Stimulated activated CD4-positive, alpha-beta T cell treated with anti-CD3 and anti-CD28 coated beads, Interleukin-2, amount 100 ng/mL, for 24 hours (primary cell): ENCODE data around the gene ABCA2.
"Not testable (repeated sequence)": the region's sequence is repeated elsewhere in the genome, so short reads cannot be mapped to it uniquely, and the experiment has no call there.

Experiments used
- DNase-seq, 2 donors: peaks; one replicate each; pipeline ENCODE4 v3.0.0-alpha.2; 2020

Gene ABCA2

DNA sequence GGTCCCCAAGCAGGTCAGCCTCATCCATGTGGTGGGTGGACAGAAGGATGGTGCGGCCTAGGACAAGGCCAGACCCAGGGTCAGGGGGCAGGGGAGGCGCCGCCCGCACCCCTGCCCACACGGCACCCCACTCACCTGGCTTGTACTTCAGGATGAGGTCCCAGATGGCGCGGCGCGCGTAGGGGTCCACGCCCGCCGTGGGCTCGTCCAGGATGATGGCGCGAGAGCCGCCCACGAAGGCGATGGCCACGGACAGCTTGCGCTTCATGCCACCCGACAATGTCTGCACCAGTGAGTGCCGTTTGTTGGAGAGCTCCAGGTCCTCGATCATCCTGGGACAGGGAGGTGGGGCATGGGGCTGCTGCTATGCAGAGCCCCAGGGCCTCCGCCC lies 12.5 kb downstream of the ABCA2 start:
- DNase-seq = no peak

DNA sequence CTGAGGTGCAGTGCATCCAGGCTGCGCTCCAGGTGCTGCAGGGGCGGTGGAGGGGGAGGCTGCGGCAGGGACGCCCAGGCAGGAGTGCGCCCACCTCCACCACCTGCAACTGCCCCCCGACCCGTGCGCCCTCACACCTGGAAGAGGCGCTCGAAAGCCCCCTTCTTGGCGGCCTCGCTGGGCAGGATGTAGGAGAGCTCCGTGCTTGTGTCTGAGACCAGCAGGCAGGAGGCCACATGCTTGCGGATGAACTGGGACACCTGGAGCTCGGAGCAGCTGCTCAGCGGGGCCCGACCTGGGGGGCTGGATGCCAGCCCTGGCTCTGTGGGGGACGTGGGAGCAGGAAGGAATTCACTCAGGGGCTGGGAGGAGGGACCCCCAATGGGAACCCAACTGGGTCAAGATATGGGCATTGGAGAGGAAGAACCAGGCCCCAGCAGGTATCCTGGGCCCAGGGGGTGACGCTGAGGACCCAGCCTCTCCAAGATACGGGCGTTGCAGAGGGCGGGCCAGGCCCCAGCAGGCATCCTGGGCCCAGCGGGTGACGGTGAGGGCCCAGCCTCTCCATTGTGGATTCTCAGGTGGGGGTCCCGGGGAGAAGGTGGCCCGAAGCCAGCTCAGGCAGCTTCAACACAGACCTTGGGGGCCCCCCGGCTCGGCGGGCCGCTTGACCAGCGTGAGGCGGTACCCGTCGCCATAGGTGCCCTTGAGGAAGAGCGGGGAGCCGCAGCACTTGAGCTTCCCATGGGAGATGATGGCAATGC lies 13.1 kb downstream of the ABCA2 start:
- no peak for DNase-seq

DNA sequence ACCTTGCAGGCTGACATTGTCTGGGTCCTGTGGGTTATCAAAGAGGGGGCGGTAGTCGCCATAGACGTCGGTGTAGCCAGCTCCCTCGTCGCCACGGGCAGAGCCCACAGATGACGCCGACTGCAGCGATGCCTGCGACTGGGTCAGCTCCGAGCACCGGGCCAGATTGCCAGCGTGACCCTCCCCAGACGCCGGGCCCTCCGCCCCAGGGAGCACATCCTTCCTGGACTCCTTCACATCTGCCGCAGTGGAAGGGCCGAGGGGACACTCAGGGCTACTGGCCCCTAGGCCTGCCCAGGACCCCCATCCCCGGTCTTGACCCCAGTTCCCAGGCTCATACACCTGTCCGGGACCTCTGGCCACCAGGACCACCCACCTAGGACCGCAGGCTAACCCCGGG lies 13.9 kb downstream of the ABCA2 start:
- no peak for DNase-seq

DNA sequence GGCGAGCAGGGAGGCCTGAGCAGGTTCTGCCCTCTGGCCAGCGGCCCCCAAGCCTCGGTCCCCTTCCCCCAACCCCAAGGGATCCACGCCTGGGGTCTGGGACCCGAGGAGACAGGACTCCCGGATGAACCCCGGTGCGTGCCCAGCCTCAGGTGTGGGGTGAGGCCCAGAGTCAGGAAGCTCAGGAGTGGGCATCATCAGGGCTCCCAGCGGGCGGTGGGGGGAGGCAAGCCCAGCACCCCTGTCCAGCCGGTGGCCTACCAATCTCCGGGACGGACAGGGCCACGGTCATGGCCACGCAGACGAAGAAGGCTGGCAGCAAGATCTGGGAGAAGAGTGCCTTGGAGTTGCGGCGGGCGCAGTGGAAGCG lies 14.5 kb downstream of the ABCA2 start:
- DNase-seq = no peak

DNA sequence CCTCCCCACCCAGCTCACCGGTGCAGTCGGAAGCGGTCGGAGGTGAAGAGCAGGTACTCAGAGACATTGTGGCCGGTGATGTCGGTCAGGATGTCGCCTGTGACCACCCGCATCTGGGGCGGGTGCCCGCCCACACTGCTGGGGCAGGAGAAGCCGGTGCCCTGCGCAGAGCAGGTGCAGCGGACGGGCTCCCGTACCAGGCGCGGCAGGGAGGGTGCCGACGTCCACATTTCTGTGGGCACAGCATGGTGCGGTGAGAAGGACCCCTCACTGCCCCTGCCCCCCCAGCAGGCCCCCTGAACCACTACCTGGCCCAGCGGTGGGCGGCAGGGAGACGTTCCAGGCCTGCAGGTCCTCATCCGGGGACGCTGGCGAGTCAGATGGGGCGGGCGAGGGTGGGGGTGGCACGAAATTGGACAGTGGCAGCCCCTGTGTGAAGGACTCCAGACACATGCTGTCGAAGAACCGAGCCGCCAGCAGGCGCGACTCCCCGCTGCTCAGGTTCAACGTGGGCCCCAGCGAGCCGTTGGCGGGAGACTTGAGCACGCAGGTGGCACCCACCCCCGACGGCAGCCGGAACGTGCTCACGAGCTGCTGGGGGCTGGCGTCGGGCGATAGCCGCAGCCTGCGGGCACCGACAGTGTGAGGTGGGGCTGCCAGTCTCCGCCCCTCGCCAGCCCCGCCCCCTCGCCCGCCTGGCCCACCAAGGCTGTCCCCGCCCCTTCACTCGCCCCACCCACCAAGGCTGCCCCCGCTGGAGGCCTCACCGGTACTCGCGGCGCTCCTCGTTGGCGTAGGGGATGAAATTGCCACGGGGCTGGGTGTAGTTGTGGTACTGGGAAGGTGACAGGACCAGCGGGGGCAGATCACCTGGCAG lies 15.1 kb downstream of the ABCA2 start:
- DNase-seq = no peak

DNA sequence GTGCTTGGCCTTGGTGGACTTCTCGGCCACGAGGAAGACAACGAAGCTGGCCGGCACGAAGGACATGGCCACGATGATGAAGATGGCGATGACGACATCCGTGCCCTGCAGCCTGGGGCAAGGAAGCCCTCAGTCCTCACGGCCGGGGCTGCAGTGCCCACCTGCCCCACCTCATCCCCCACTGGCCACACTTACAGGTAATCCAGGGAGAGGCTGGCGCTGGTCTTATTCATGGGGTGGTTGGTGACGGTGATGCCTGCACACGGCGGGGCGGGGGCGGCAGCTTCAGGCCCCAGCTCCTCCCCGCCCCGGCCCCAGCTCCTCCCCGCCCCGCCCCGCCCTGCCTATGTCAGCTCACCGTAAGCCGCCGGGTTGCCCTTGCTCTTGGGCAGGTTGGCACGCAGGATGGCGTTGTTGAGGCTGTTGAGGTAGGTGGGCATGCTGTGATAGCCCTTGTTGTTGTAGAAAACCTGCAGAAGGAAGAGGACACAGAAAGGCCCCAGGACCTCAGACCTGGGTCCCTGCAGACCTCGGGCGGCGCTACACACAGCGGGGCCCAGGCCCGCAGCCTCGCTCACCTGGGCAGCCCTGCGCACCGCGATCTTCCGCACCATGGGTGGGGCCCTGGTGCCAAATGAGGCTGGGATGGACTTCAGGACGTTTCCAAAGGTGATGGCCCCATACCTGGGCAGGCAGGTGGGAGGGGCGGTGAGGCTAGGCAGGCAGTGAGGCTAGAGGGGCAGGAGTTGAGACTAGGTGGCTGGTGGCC lies 15.9 kb downstream of the ABCA2 start:
- no peak for DNase-seq

DNA sequence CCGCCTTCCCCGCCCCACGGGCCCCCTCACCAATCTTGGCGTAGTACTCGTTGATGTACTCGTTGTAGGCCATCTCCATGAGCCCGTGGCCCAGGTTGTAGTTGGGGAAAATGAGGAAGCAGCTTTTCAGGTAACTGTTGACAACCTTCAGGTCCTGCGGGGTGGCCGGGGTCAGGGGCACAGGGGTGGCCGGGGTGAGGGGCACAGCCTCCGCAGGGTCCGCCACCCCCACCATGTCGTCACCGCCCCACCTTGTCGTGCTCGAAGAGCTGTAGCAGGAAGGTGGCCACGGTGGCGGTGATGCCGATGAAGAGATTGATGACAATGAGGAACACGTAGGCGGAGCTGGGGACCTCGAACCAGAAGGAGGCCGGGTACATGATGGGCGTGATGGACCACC lies 16.9 kb downstream of the ABCA2 start:
- DNase-seq = no peak

DNA sequence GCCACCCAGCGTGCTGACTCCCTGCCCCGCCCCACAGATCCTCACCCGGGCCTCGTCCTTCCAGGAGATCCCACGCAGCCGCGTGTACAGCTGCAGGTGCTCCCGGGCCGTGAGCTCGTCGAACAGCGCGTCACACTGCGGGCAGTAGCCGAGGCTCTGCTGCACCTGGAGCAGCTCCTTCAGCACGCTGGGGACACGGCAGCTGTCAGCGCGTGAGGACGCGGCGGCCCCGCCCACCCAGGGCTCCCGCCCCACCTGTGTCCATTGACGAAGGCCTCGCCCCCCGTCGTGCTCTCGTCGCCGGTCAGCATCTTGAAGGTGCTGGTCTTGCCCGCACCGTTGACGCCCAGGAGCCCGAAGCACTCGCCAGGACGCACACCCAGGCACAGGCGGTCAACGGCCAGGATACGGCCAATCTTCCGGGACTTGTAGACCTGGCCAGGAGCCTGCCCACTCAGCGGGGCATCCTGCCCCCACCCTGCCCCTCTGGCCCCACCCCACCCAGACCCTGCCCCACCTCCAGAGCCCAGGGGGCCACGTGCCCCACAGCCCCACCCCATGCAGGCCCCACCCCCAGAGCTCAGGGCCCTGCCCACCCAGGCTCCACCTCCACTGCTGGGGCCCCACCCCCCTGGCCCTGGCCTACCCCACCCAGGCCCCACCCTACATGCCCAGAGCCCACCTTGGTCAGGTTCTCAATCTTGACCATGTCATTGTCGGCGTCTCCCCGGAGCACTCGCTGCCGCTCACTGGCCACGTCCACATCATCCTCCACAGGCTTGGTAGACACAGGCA lies 17.9 kb downstream of the ABCA2 start:
- no peak for DNase-seq

DNA sequence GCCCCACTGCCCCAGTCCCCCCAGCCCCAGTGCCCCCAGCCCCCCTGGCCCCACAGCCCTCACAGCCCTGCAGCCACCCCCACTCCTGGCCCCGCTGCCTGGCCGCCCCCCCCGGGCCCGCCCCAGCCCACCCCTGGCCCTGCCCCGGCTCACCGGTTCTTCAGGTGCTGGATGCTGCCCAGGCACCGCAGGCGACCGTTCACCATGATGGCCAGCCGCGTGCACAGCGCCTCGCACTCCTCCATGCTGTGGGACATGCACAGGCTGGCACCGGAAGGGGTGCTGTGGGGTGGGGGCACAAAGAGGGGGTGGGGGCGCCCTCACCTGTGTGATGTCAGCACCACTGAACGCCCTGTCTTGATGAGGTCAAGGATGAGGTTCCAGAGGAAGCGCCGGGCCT lies 18.8 kb downstream of the ABCA2 start:
- DNase-seq = no peak

DNA sequence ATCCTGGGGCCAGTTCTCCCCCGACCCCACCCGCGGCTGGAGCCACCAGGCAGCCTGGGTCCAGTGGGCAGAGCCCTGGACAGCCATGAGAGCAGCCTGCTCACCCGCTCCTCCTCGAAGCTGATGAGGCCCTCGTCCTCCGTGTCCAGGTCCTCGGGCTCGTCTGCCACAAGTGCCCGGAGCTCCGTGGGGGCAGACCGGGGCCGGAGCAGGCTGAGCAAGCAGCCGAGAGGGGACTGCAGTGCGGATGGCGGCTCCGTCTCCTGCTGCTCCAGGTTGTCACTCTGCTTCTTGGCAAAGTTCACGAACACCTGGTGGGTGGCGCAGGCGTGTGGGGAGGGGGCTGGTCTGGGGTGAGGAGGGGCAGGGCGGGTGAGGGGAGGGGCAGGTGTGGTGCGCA lies 19.7 kb downstream of the ABCA2 start:
- DNase-seq = no peak

DNA sequence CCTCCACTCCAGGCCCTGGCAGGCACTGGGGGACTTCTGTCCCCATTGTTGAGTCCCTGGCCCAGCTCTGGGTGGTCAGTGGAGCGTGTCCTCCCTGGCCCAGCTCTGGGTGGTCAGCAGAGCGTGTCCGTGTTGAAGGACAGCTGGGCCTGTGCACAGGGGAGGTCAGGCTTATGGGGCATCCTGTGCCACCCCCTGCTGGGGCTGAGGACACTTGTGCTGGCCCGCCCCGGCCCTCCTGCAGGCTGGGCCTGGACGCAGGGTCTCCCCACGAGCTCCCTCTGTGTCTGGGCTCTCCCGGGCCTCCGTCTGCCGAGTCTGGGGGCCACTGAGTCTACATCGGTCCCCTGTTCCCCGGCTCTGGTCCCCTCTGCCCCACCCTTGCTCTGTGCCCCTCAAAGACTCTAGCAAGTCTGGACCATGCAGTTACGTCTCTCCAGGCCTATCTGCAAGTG lies 20.2 kb downstream of the ABCA2 start:
- DNase-seq = no peak

DNA sequence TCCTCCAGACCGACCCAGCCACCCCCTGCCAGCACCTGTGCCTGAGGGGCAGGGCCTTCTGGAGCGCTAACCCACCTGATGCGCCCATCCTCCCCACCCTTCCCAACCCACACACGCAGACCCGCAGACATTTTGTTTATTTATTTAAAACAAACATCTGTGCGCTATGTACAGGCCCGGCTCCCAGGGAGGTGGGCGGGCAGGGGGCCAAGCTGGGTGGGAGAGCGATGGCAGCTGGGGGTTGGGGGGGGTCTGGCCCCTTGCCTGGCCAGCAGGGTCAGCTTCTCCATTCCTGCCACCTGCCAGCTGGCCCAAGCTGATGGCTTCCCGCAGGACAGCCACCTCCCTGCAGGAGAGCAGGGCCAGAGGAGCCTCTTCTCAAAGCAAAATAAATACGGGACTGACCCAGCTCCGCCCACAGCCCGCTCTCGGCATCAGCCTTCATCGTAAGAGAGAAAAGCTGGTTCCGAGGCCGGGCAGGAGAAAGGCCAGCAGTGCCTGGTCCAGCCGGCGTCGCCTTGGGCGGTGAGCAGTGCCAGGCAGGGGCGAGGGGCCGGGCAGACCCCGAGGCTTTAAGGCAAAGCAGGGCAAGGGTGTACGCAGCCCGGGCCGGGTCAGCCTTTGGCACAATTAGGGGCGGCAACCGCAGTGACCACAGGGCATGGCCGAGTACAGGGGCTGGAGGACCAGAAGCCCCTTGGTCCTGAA lies 20.8 kb downstream of the ABCA2 start:
- no peak for DNase-seq

DNA sequence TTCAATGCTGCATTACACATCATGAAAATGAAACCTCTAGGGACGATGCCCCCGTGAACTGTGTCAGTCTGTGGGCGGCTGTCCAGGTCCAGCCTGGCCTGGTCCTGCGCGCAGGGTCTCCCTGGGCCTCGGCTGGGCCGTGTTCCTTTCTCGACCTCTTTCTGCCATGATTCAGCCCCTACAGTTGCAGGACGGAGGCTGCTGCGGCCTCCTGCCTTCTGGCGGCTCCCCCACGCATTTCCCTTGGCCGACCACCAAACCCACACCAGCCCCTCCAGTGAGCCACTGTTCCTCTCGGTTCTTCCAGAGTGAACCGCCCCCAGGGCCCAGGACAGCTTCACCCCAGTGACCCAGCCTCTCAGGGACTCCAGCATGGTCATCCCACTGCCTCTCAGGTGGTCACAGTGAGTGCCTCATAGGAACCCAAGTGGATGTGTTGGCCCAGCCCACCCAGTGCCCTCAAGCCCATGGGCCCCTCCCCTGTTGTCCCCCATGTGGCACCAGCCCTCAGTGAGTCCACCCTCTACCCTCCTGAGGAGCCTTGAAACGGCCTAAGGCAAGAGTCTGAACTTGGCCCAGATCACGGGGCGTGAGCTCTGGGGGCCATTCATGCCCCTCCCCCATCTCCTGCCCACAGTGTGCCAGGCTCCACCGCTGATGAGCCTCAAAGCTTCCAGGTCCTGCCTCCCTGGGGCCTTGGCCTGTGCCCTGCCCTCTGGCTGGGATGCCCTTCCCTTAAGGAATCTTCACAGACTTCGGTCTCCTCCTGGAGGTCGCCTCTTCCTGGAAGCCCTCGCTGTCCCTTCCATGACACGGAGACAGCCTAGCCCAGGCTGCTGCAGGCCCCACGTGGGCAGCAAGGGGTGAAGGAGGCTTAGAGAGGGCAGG lies 21.7 kb downstream of the ABCA2 start:
- no peak for DNase-seq

DNA sequence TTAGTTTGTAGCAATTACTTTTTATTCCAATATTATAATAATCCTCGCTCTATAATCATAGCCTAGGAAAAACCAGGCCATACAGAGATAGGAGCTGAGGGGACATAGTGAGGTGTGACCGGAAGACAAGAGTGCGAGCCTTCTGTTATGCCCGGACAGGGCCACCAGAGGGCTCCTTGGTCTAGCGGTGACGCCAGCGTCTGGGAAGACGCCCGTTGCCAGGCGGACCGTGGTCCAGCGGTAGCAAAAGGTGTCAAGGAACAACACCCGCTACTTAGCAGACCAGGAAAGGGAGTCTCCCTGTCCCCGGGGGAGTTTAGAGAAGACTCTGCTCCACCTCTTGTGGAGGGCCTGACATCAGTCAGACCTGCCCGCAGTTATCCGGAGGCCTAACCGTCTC lies 23.8 kb downstream of the ABCA2 start:
- DNase-seq = not testable (repeated sequence)

DNA sequence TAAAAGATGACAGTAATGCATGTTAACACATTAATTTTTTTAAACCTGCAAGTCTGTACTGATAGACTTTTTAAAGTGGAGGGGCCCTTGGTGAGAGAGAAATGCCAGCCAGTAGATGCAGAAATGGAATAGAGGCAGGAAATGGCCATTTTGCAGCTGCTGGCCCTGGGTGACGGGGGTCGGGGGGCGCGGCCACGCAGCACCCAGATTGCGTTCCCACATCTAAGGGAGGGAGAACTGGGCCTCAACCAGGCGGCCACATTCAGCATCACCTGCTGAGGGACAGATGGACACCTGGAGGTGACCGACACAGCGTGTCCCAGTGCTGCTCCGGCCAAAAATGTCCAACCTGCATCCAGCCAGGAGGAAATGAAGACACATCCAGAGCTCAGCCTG lies 25.4 kb downstream of the ABCA2 start:
- DNase-seq = no peak

DNA sequence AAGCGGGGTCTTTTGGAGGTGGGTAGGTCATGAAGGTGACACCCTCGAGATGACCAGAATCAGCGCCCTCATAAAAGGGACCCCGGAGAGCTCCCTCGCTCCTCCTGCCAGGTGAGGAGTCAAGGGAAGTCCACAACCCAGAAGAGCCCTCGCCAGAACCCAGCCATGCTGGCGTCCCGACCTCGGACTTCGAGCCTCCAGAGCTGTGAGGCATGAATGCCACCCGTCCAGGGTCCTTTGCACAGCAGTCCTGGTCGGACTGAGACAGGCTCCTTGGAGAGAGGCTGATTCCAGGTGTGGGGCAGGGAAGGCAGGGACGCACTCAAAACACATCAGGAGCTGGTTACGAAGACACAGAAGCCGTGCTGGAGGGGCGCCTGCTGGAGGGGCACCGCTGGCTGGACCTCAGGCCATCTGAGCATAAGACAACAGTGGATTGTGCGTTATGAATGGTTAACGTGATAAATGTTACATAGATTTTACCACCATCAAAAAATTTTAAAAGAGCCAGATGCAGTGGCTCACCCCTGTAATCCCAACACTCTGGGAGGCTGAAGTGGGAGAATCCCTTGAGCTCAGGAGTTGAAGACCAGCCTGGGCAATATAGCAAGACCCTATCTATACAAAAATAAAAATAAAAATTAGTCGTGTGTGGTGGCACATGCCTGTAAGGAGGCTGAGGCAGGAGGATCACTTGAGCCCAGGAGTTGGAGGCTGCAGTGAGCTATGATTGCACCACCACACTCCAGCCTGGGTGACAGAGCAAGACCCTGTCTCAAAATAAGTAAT lies 26.0 kb downstream of the ABCA2 start:
- DNase-seq = no peak

DNA sequence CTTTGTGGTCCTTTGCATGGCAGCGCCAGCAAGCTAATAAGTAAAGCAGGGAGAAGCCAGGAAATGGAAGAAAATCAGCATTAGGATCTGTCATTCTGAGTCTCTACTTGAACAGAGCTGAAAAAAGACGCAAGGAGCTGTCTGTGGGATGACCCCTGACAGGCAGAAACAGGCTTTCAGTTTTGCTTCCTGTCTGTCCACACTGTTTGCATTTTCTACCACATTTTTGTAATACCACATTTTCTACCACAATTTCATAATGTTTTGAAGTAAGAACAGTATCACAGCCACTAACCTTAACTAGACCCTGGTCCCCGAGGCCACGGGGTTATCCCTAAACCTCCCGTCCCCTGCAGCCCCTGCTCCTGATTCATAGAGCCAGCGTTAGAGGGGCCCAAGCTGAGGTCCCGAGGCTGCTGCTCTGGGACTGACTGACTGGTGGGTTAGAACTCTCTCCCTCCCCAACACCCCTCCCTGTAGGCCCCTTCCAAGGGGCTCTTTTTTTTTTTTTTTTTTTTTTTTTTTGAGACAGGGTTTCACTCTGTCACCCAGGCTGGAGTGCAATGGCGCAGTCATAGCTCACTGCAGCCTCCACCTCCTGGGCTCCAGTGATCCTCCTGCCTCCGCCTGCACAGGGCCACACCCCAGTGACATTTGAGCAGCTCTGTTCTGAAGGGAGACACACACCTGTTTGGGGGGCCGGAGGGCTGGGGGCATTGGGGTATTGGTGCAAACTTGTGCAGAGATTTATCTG lies 27.7 kb downstream of the ABCA2 start:
- no peak for DNase-seq

DNA sequence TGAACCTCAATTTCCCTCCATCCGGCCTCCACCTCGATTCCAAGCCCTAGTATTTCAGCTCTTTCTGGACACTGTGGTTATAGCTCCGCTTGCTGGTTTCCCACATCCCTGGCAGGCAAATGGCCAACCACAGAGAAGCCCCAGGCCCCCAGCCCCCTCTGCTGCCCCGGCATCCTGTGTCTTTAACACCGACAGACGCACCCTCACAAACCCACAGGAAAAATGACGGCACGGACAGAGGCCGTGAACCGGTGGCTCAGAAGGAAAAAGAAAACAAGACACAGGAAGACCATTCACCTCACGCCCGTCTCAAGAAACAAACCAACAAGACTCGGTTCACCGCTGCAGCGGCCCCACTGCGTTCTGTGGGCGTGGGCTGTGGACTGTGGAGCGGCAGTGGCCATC lies 30.2 kb downstream of the ABCA2 start:
- DNase-seq = no peak

DNA sequence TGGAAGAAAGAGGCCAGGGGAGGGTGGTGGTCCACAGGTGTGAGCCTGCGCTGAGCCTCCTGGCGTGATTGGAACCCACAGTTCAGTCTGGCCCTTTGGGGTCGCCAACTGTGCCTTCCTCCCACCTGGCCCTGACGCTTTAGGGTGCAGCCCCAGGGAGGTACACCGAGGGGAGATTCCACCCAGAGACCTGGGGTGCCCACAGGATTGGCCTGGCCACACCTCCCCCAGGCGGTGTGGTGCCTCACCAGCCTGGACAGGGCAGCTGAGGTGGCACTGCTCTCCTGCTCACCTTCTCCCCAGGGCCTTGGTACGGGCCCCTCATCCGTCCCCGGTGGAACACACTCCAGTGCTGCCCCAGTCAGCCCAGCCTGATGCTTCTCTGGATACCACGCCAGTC lies 30.7 kb downstream of the ABCA2 start:
- DNase-seq = no peak
